DOHH2 (cell line): Measurements from ENCODE around the gene MRPS23.

Experiments used
- H3F3A ChIP-seq: fragments of 200-600 bp; sonication (generic), shearing (Covaris generic); 2 replicates; pipeline ENCODE4 v1.6.0; 2016; ENCODE audit warnings: antibody characterized with exemption, mild to moderate bottlenecking; ENCODE audit not compliant: control insufficient read depth, insufficient read depth
- H3K27ac ChIP-seq: fragments of 200-600 bp; sonication (generic); 2 replicates; pipeline ENCODE4 v1.5.1; 2014; ENCODE audit warnings: low read depth, mild to moderate bottlenecking, low read length, moderate library complexity
- H3K27me3 ChIP-seq: fragments of 200-600 bp; sonication (generic); 2 replicates; pipeline ENCODE4 v1.6.1; 2014; ENCODE audit warnings: mild to moderate bottlenecking, low read length, mixed read lengths; ENCODE audit not compliant: control insufficient read depth
- H3K36me3 ChIP-seq: fragments of 200-600 bp; sonication (generic); 2 replicates; pipeline ENCODE4 v1.6.1; 2014; ENCODE audit warnings: mild to moderate bottlenecking, low read length, moderate library complexity, mixed read lengths; ENCODE audit not compliant: control insufficient read depth
- H3K4me1 ChIP-seq: fragments of 200-600 bp; sonication (generic); 2 replicates; pipeline ENCODE4 v1.6.1; 2014; ENCODE audit warnings: mild to moderate bottlenecking, low read length, mixed read lengths; ENCODE audit not compliant: control insufficient read depth
- H3K4me2 ChIP-seq: fragments of 200-600 bp; sonication (generic); 2 replicates; pipeline ENCODE4 v1.6.0; 2014; ENCODE audit warnings: mild to moderate bottlenecking, low read length, moderate library complexity
- H3K4me3 ChIP-seq: fragments of 200-600 bp; sonication (generic); 2 replicates; pipeline ENCODE4 v1.5.1; 2014; ENCODE audit warnings: mild to moderate bottlenecking, low read length, mixed read lengths
- H3K79me2 ChIP-seq: fragments of 200-600 bp; sonication (generic); 2 replicates; pipeline ENCODE4 v1.6.1; 2014; ENCODE audit warnings: mild to moderate bottlenecking, low read length, mixed read lengths; ENCODE audit not compliant: control insufficient read depth
- H3K9me2 ChIP-seq: fragments of 200-600 bp; sonication (generic); replicated peaks from 2 replicates; pipeline ENCODE4 v1.6.1; 2014; ENCODE audit warnings: mild to moderate bottlenecking, low read length, mixed read lengths; ENCODE audit not compliant: control insufficient read depth
- H3K9me3 ChIP-seq: fragments of 200-600 bp; sonication (generic); 2 replicates; pipeline ENCODE4 v1.6.1; 2014; ENCODE audit warnings: antibody characterized with exemption, low read length, mixed read lengths; ENCODE audit not compliant: control insufficient read depth, insufficient read depth
- H4K20me1 ChIP-seq: fragments of 200-600 bp; sonication (generic); 2 replicates; pipeline ENCODE4 v1.6.0; 2014; ENCODE audit warnings: low read depth, mild to moderate bottlenecking, antibody characterized with exemption, low read length, moderate library complexity; ENCODE audit not compliant: control insufficient read depth, insufficient read depth
- EZH2phosphoT487 ChIP-seq: fragments of 200-600 bp; sonication (generic); IDR thresholded peaks from 2 replicates; pipeline ENCODE4 v1.6.1; 2017; ENCODE audit warnings: borderline replicate concordance, mild to moderate bottlenecking, antibody characterized with exemption, low read length, moderate library complexity, mixed read lengths
- TF ChIP-seq, protein P1 (sequence below): fragments of 200-600 bp; sonication (generic); IDR thresholded peaks from one replicate; pipeline ENCODE4 v1.5.1; 2014; ENCODE audit warnings: antibody characterized with exemption, mild to moderate bottlenecking, low read depth, low read length; ENCODE audit not compliant: poor library complexity, severe bottlenecking

MRPS23 gene

DNA sequence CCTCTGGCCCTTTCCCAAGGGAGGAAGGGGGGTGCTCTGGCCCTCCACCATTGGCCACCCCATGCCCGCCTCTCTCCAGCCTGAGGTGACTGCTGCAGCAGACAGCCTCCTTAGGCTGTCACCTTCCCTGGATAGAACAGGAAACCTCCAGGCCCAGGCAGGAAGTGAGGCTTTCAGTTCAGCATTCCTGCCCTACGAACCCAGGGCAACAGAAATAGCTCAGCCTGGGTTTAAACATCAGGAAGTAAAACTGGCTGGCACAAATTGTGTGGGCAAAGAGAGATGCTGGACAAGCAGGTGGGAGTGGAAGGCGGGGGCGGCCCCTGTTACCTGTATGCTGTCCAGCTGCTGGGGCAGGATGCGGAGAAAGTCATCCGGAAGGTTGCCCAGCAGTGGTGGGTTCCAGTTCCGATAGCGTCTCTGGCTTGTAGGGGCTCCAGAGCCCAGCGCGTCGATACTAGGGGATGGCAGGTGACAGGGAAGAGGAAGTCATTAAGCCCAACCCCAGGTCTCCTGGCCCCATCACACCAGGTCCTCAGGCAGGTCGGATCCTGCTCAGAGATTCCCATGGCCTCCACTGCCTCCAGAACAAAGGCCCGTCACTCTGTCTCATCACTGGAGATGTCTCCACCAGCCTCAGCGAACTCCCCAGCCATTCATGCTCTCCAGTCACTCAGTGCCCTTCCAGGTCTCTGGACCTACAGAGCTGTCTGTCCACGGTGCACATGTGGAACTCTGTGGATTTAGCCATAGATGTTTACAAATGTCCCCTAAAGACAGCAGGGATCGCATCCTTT, 23.6 kb upstream of the MRPS23 start:
- no peak overlapping the region for H3K4me3 ChIP-seq
- no peaks in the 10 kb centered on the region for H3F3A ChIP-seq
- no peaks in the 10 kb centered on the region for H3K9me2 ChIP-seq
- H3K36me3 ChIP-seq: no peaks in the 10 kb centered on the region
- no peaks in the 10 kb centered on the region for H3K79me2 ChIP-seq
- H4K20me1 ChIP-seq: no peaks in the 10 kb centered on the region
- TF ChIP-seq, protein P1, sequence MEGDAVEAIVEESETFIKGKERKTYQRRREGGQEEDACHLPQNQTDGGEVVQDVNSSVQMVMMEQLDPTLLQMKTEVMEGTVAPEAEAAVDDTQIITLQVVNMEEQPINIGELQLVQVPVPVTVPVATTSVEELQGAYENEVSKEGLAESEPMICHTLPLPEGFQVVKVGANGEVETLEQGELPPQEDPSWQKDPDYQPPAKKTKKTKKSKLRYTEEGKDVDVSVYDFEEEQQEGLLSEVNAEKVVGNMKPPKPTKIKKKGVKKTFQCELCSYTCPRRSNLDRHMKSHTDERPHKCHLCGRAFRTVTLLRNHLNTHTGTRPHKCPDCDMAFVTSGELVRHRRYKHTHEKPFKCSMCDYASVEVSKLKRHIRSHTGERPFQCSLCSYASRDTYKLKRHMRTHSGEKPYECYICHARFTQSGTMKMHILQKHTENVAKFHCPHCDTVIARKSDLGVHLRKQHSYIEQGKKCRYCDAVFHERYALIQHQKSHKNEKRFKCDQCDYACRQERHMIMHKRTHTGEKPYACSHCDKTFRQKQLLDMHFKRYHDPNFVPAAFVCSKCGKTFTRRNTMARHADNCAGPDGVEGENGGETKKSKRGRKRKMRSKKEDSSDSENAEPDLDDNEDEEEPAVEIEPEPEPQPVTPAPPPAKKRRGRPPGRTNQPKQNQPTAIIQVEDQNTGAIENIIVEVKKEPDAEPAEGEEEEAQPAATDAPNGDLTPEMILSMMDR: no peak
- no peak for TF ChIP-seq EZH2phosphoT487
- H3K9me3 ChIP-seq: no peaks in the 10 kb centered on the region
- H3K27ac ChIP-seq: no peak overlapping the region
- peaks cover 39% of the 10 kb centered on the region for H3K4me1 ChIP-seq
- peaks cover 40% of the 10 kb centered on the region for H3K27me3 ChIP-seq
- H3K4me2 ChIP-seq: no peak overlapping the region

DNA sequence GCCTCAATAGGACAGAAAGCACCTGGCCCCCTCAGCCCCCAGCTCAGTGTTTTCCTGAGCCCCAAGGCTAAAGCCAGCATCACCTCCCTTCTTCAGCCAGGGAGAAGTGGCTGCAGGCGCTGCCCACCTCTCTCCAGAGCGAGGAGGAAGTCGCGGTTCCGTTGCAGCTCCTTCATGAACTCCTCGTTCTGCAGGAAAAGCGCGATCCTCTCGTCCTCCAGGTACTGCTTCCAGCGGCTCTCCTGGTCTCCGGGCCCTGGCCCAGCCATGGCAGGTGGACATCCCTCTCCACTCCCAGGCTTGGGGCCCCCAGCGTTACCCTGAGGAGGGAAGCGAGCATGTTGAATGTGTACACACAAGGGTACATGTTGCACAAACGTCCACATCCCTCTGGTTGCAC, 22.7 kb upstream of the MRPS23 start:
- H3K36me3 ChIP-seq: no peaks in the 10 kb centered on the region
- no peaks in the 10 kb centered on the region for H3F3A ChIP-seq
- H3K4me3 ChIP-seq: no peak overlapping the region
- TF ChIP-seq, protein P1: no peak
- TF ChIP-seq EZH2phosphoT487: no peak
- no peaks in the 10 kb centered on the region for H3K9me3 ChIP-seq
- no peaks in the 10 kb centered on the region for H4K20me1 ChIP-seq
- no peak overlapping the region for H3K4me2 ChIP-seq
- peaks cover 48% of the 10 kb centered on the region for H3K4me1 ChIP-seq
- no peaks in the 10 kb centered on the region for H3K9me2 ChIP-seq
- peaks cover 36% of the 10 kb centered on the region for H3K27me3 ChIP-seq
- H3K79me2 ChIP-seq: no peaks in the 10 kb centered on the region
- H3K27ac ChIP-seq: no peak overlapping the region

DNA sequence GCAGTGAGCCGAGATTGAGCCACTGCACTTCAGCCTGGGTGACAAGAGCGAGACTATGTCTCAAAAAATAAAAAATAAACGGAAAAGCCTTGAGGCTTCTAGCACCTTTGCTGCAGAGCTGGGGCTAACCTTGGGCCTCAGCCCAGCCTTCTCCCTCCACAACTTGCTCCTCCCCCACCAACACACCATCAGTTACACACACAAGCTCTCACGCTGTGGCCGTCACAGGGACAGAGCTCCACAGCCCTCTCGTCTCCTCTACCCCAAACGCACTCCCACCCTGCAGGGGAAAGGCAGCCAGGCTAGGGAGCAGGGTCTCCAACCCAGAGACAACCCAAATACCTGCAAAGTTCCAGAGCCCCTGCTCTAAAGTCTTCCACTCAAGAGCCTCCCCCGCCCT, 22.0 kb upstream of the MRPS23 start:
- H4K20me1 ChIP-seq: no peaks in the 10 kb centered on the region
- H3K27ac ChIP-seq: no peak overlapping the region
- no peak overlapping the region for H3K4me2 ChIP-seq
- peaks cover 49% of the 10 kb centered on the region for H3K4me1 ChIP-seq
- H3K79me2 ChIP-seq: no peaks in the 10 kb centered on the region
- H3K27me3 ChIP-seq: peaks cover 36% of the 10 kb centered on the region
- no peaks in the 10 kb centered on the region for H3K9me3 ChIP-seq
- TF ChIP-seq EZH2phosphoT487: no peak
- TF ChIP-seq, protein P1: no peak
- no peak overlapping the region for H3K4me3 ChIP-seq
- H3K36me3 ChIP-seq: no peaks in the 10 kb centered on the region
- H3F3A ChIP-seq: no peaks in the 10 kb centered on the region
- no peaks in the 10 kb centered on the region for H3K9me2 ChIP-seq
